Duodenal mucosa (tissue), 2 donors: ENCODE measurements around the gene ARHGAP27.
A peak's percentile ranks its signal among the peaks of the same experiment; 100 is the strongest.

ENCODE experiments used
- H3K27ac ChIP-seq: one replicate; pipeline ENCODE4 v1.7.0; 2013; ENCODE audit warnings: low read depth, low read length
- H3K27me3 ChIP-seq, 2 donors: one replicate each; pipeline ENCODE4 v1.7.0; 2013; ENCODE audit warnings: low read length in 2 of 2, control low read depth in 1 of 2; ENCODE audit not compliant: insufficient read depth in 2 of 2, control insufficient read depth in 1 of 2
- H3K36me3 ChIP-seq, 2 donors: one replicate each; pipeline ENCODE4 v1.7.0; 2013; ENCODE audit warnings: low read length in 2 of 2, control low read depth in 1 of 2; ENCODE audit not compliant: insufficient read depth in 2 of 2, control insufficient read depth in 1 of 2
- H3K4me1 ChIP-seq, 2 donors: one replicate each; pipeline ENCODE4 v1.7.0; 2013; ENCODE audit warnings: low read length in 2 of 2, control low read depth in 1 of 2; ENCODE audit not compliant: insufficient read depth in 2 of 2, control insufficient read depth in 1 of 2
- H3K4me3 ChIP-seq, 2 donors: one replicate each; pipeline ENCODE4 v1.7.0; 2013; ENCODE audit warnings: low read length in 2 of 2, low read depth in 1 of 2
- H3K9ac ChIP-seq, 2 donors: one replicate each; pipeline ENCODE4 v1.7.0; 2013; ENCODE audit warnings: low read length in 2 of 2, low read depth in 1 of 2
- H3K9me3 ChIP-seq, 2 donors: one replicate each; pipeline ENCODE4 v1.7.0; 2013; ENCODE audit warnings: low read length in 2 of 2, control low read depth in 1 of 2; ENCODE audit not compliant: control insufficient read depth in 1 of 2

Gene ARHGAP27

GRCh38 chr17:45385331-45385997 is 47.2 kb downstream of the ARHGAP27 start:
- H3K4me1 ChIP-seq, result peaks cover 29 to 38% of the 10 kb centered on the region in 2 donors
- H3K9me3 ChIP-seq, result no peaks in the 10 kb centered on the region
- peak overlapping the region; percentile 7 to 10 for H3K9ac ChIP-seq
- H3K27ac ChIP-seq, result no peak overlapping the region
- peak overlapping the region in 1 of 2 donors; percentile 16 for H3K4me3 ChIP-seq
- no peaks in the 10 kb centered on the region for H3K36me3 ChIP-seq
- H3K27me3 ChIP-seq, result no peaks in the 10 kb centered on the region

- Histone ChIP-seq H3K27ac (no peak overlapping the region), H3K4me3 (no peak overlapping the region)
Observed at GRCh38 chr17:45384789-45385262, 47.8 kb downstream of the ARHGAP27 start.

GRCh38 chr17:45384047-45384788 is 48.5 kb downstream of the ARHGAP27 start:
- Histone ChIP-seq H3K4me1 (peaks cover 24 to 31% of the 10 kb centered on the region in 2 donors), H3K36me3 (no peaks in the 10 kb centered on the region), H3K27ac (no peak overlapping the region), H3K9me3 (no peaks in the 10 kb centered on the region), H3K27me3 (no peaks in the 10 kb centered on the region), H3K9ac (no peak overlapping the region), H3K4me3 (no peak overlapping the region)

More at GRCh38 chr17:45384789-45385262, 47.8 kb downstream of the ARHGAP27 start:
- no peaks in the 10 kb centered on the region for H3K36me3 ChIP-seq
- H3K9me3 ChIP-seq, result no peaks in the 10 kb centered on the region
- H3K4me1 ChIP-seq, result peaks cover 29 to 37% of the 10 kb centered on the region in 2 donors
- peak overlapping the region; percentile 7 to 10 for H3K9ac ChIP-seq
- H3K27me3 ChIP-seq, result no peaks in the 10 kb centered on the region

- Histone ChIP-seq H3K36me3 (no peaks in the 10 kb centered on the region), H3K9ac (no peak overlapping the region), H3K4me3 (no peak overlapping the region), H3K27me3 (no peaks in the 10 kb centered on the region), H3K9me3 (no peaks in the 10 kb centered on the region), H3K27ac (no peak overlapping the region), H3K4me1 (peaks cover 23 to 31% of the 10 kb centered on the region in 2 donors)
Observed at GRCh38 chr17:45383003-45383402, 49.7 kb downstream of the ARHGAP27 start.

GRCh38 chr17:45382226-45382625 is 50.4 kb downstream of the ARHGAP27 start:
- H3K4me1 ChIP-seq, result peaks cover 23 to 31% of the 10 kb centered on the region in 2 donors
- no peaks in the 10 kb centered on the region for H3K27me3 ChIP-seq
- H3K36me3 ChIP-seq, result no peaks in the 10 kb centered on the region
- H3K27ac ChIP-seq, result no peak overlapping the region
- H3K9ac ChIP-seq, result no peak overlapping the region
- H3K9me3 ChIP-seq, result no peaks in the 10 kb centered on the region
- H3K4me3 ChIP-seq, result no peak overlapping the region

GRCh38 chr17:45380991-45381390 is 51.7 kb downstream of the ARHGAP27 start:
- Histone ChIP-seq H3K4me1 (peaks cover 25 to 30% of the 10 kb centered on the region in 2 donors), H3K27me3 (no peaks in the 10 kb centered on the region), H3K9ac (no peak overlapping the region), H3K36me3 (no peaks in the 10 kb centered on the region), H3K4me3 (no peak overlapping the region), H3K9me3 (no peaks in the 10 kb centered on the region), H3K27ac (no peak overlapping the region)

GRCh38 chr17:45380046-45380765 is 52.5 kb downstream of the ARHGAP27 start:
- Histone ChIP-seq H3K36me3 (no peaks in the 10 kb centered on the region), H3K27me3 (no peaks in the 10 kb centered on the region), H3K9ac (no peak overlapping the region), H3K4me1 (peaks cover 22 to 24% of the 10 kb centered on the region in 2 donors), H3K4me3 (no peak overlapping the region), H3K27ac (no peak overlapping the region), H3K9me3 (no peaks in the 10 kb centered on the region)

- peaks cover 5 to 19% of the 10 kb centered on the region in 2 donors for H3K4me1 ChIP-seq
- H3K4me3 ChIP-seq, result no peak overlapping the region
- H3K27ac ChIP-seq, result no peak overlapping the region
- H3K36me3 ChIP-seq, result no peaks in the 10 kb centered on the region
- no peak overlapping the region for H3K9ac ChIP-seq
- no peaks in the 10 kb centered on the region for H3K27me3 ChIP-seq
- no peaks in the 10 kb centered on the region for H3K9me3 ChIP-seq
Observed at GRCh38 chr17:45377401-45377800, 55.3 kb downstream of the ARHGAP27 start.

- H3K9me3 ChIP-seq, result no peaks in the 10 kb centered on the region
- no peaks in the 10 kb centered on the region for H3K36me3 ChIP-seq
- peaks cover 6 to 22% of the 10 kb centered on the region in 2 donors for H3K4me1 ChIP-seq
- H3K9ac ChIP-seq, result no peak overlapping the region
- no peak overlapping the region for H3K27ac ChIP-seq
- H3K4me3 ChIP-seq, result no peak overlapping the region
- H3K27me3 ChIP-seq, result no peaks in the 10 kb centered on the region
Observed at GRCh38 chr17:45376171-45377005, 56.3 kb downstream of the ARHGAP27 start.
